Measurements from ENCODE around the gene CMTM6. TPM values are rescaled to one million over a fixed set of nuclear protein-coding genes. Genes with fewer than 3 reads are reported as not detected.
A peak's percentile ranks its signal among the peaks of the same experiment; 100 is the strongest.

CMTM6 gene
- total RNA-seq, 1 donor from 2014 or later: 54.0 TPM

DNA sequence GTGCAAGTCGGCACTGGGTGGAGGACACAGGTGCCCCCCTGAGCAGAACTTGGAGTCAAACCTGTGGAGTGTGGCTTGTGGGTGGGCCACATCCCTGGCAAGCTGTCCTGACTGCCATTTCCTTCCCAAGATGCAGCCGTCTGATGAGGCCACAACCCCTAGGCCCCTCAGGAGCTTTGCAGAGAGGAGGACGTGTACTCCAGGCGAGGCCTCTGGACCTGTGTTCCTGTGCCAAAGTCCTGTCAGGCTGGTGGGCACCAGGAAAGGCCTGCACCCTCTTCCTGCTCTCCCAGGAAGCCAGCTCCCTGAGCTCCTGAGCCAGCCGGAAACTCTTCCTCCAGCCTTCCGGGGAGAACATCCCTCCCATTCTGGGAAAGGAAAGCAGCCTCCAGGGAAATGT is 48.5 kb downstream of the CMTM6 start:
- peaks cover 3% of the 10 kb centered on the region for H3K36me3 Mint-ChIP-seq (ENCODE audit: low read depth)
- no peaks in the 10 kb centered on the region for H3K9me3 Mint-ChIP-seq (ENCODE audit: low read depth)
- no peak overlapping the region for H3K27ac Mint-ChIP-seq (ENCODE audit: unreplicated experiment)
- TF ChIP-seq, protein P1, sequence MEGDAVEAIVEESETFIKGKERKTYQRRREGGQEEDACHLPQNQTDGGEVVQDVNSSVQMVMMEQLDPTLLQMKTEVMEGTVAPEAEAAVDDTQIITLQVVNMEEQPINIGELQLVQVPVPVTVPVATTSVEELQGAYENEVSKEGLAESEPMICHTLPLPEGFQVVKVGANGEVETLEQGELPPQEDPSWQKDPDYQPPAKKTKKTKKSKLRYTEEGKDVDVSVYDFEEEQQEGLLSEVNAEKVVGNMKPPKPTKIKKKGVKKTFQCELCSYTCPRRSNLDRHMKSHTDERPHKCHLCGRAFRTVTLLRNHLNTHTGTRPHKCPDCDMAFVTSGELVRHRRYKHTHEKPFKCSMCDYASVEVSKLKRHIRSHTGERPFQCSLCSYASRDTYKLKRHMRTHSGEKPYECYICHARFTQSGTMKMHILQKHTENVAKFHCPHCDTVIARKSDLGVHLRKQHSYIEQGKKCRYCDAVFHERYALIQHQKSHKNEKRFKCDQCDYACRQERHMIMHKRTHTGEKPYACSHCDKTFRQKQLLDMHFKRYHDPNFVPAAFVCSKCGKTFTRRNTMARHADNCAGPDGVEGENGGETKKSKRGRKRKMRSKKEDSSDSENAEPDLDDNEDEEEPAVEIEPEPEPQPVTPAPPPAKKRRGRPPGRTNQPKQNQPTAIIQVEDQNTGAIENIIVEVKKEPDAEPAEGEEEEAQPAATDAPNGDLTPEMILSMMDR (IDR thresholded peaks at IDR 0.05): no peak
- H3K4me1 Mint-ChIP-seq (ENCODE audit: low read depth): peaks cover 15% of the 10 kb centered on the region
- no peak overlapping the region for H3K4me3 Mint-ChIP-seq (ENCODE audit: unreplicated experiment)
- no peak for DNase-seq (ENCODE audit: low spot score)
- no peaks in the 10 kb centered on the region for H3K27me3 Mint-ChIP-seq (ENCODE audit: low read depth)

DNA sequence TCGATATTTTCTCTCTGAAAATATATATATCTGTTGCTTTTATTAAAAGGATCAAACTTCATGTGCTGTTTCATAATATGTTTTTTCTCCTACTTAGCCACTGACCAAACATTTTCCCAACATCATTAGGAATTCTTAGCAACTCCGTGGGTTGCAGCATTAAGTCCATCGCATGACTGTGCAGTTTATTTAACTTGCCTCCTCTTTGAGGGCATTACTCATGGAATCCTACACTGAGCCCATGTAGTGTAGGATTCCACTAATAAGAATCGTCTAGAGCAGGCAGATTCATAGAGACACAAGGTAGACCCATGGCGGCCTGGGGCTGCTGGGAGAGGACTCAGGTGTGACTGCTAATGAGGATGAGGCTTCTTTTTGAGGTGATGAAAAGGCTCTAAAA is 49.3 kb downstream of the CMTM6 start:
- no peaks in the 10 kb centered on the region for H3K27me3 Mint-ChIP-seq (ENCODE audit: low read depth)
- H3K4me3 Mint-ChIP-seq (ENCODE audit: unreplicated experiment): no peak overlapping the region
- H3K4me1 Mint-ChIP-seq (ENCODE audit: low read depth): peaks cover 15% of the 10 kb centered on the region
- no peaks in the 10 kb centered on the region for H3K9me3 Mint-ChIP-seq (ENCODE audit: low read depth)
- no peak for DNase-seq (ENCODE audit: low spot score)
- TF ChIP-seq, protein P1 (IDR thresholded peaks at IDR 0.05): no peak
- H3K27ac Mint-ChIP-seq (ENCODE audit: unreplicated experiment): peak overlapping the region; percentile 81
- H3K36me3 Mint-ChIP-seq (ENCODE audit: low read depth): peaks cover 4% of the 10 kb centered on the region

DNA sequence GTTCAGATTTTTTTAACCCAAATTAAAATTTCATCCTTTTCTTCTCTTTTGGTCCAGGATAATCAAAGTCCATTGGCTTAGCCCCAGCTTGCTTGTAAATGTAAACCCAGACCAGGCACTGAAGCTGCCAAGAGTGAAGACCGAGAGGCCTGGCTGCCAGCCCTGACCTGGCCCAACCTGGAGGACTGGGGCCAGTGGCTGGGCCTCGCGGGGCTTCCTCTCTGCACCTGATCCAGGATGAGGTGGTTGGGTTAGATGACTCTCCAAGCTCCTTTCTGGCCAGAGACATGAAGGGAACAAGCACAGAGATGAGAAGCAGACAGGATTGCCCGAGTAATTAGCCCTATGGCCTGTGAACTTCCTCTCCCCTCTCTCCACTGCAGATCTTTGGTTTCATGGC is 50.6 kb downstream of the CMTM6 start:
- TF ChIP-seq, protein P1 (IDR thresholded peaks at IDR 0.05): no peak
- Mint-ChIP-seq H3K9me3 (ENCODE audit: low read depth) (no peaks in the 10 kb centered on the region), H3K27me3 (ENCODE audit: low read depth) (no peaks in the 10 kb centered on the region), H3K27ac (ENCODE audit: unreplicated experiment) (no peak overlapping the region), H3K36me3 (ENCODE audit: low read depth) (peaks cover 6% of the 10 kb centered on the region), H3K4me1 (ENCODE audit: low read depth) (peaks cover 15% of the 10 kb centered on the region), H3K4me3 (ENCODE audit: unreplicated experiment) (no peak overlapping the region)
- no peak for DNase-seq (ENCODE audit: low spot score)

DNA sequence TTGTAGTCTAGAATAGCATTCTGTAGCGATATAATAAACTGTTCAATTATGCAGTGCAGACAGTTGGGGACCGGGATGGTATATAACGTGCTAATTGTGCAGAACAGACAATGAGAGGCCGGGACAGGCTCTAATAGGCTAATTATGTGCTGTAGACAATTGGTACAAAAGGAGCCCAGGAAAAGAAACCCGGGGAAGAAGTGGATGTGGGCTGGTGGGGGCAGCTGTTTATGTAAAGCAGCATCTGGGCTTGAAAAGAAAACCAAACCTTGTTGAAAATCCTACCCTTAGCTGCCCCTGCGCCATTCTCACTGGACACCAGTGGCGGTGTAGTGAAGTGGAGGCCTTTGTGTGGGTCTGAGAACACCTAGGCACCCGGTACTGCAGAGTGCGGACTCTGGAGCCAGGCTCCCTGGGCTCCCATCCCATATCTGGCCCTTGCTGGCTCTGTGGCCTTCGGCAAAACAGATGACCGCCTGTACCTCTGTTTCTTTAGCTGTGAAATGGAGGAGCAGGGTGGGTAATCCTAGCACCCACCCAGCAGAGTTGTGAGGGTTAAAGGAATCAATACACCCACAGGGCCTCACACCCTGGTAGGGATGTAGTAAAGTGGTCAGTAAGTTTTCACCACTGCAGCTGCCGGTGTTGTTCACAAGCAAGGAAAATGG is 51.5 kb downstream of the CMTM6 start:
- DNase-seq (ENCODE audit: low spot score): no peak
- no peaks in the 10 kb centered on the region for H3K27me3 Mint-ChIP-seq (ENCODE audit: low read depth)
- peaks cover 7% of the 10 kb centered on the region for H3K36me3 Mint-ChIP-seq (ENCODE audit: low read depth)
- TF ChIP-seq, protein P1 (IDR thresholded peaks at IDR 0.05): no peak
- H3K4me3 Mint-ChIP-seq (ENCODE audit: unreplicated experiment): no peak overlapping the region
- H3K9me3 Mint-ChIP-seq (ENCODE audit: low read depth): no peaks in the 10 kb centered on the region
- H3K27ac Mint-ChIP-seq (ENCODE audit: unreplicated experiment): no peak overlapping the region
- peaks cover 15% of the 10 kb centered on the region for H3K4me1 Mint-ChIP-seq (ENCODE audit: low read depth)

DNA sequence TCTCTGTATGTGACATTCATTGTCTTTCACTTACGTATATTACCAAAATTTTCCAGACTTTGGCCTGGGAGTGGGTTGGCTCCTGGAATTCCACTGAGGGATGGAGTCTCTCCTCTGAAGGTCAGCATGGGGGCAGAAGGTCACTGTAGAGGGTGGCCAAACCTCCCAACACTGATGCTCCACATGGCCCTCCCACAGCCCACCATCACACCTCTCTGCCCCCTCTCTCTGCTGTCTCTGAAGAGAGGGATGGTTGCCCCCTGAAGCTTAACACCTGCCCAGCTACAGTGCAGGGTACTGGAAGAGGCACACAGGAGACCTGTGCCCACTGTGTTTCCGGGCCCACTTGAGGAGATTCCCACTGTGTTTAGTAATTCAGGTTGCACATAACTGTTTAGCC is 52.2 kb downstream of the CMTM6 start:
- Mint-ChIP-seq H3K36me3 (ENCODE audit: low read depth) (peaks cover 7% of the 10 kb centered on the region), H3K4me3 (ENCODE audit: unreplicated experiment) (no peak overlapping the region), H3K27ac (ENCODE audit: unreplicated experiment) (no peak overlapping the region), H3K9me3 (ENCODE audit: low read depth) (no peaks in the 10 kb centered on the region), H3K27me3 (ENCODE audit: low read depth) (no peaks in the 10 kb centered on the region), H3K4me1 (ENCODE audit: low read depth) (peaks cover 15% of the 10 kb centered on the region)
- TF ChIP-seq, protein P1 (IDR thresholded peaks at IDR 0.05): no peak
- DNase-seq (ENCODE audit: low spot score): no peak
